HUDEP-2 (cell line): ENCODE results near the gene TRPC6.

Source experiments
- DNase-seq, 76 experiments: peaks; one replicate each; lab custom pipeline; 2025; ENCODE audit not compliant: unreplicated experiment in 76 of 76; lab: John Stamatoyannopoulos, UW

Gene TRPC6

DNA sequence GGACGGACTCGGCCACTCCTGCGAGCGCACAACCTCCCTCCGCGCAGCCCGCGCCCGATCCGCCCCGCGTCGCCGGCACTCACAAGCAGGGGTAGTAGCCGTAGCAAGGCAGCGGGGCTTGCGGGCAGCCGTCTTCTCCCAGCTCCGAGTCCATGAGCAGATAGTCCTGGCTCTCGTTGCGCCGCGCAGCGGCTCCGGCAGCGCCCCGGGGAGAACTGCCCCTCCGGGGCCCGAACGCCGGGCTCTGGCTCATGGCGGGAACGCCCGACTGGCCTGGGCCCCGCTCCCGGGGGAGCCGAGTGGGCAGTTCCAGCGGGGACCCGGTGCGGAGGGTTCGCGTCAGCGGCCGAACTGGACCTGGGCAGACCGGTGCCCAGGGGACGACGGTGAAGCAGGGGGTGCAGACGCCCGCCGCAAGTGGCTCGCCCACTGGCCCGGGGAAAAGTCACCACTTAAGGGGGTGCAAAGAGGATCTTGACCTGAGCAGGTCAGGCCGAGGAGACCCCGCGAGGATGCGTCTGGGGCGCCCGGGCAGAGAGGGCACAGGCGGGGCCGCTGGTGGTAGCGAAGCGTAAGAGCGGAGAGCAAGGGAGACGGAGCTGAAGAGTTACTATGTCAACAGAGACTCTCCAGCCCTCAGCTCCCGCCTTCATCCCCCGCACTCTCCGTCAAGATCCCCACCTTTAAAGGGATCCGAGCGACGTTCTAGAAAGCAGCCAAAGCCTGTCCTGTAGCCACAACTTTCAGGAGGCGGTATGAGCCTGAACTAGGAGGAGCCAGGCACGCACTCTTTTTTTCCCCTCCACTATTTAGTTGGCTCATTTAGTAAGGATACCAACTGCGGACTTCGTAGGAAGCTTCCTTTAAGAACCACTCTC, at the start of gene TRPC6:
Gene TRPC6, minus strand, starts transcription at position 757 of the 878 bp plus-strand sequence. Its CDS starts 504 bp downstream, at position 253.
- no peak for DNase-seq

GRCh38 chr11:101620026-101620425, 36.2 kb upstream of the TRPC6 start:
- no peak for DNase-seq

GRCh38 chr11:101618709-101619108, 34.9 kb upstream of the TRPC6 start:
- DNase-seq: no peak

DNA sequence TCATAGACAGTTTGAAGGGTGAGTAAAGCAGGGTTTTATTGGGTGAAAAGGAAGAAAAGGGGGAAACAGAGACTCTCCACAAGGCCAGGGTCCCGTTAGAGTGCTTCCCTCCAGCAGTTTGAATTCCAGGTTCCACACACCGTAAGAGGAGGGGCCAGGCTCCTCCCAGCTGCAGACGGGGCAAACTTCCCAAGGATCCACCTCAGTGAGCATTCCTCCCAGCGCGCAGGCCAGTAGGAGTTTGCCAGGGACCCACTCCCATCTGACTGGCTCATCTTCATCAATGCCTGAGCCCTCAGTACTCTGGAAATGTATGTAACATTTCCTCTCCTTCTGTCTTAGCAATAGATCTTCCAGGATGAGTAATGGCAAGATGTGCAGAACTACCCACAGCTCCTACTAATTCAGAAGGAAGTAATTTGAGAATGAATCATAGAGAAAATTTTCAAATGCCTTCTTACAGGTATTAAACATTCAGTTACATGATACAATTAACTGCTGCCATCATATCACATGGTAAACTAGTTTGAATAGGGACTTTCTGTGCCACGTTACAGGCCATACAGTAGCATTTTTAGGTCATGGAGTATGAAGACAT, 34.0 kb upstream of the TRPC6 start:
- no peak for DNase-seq

GRCh38 chr11:101612481-101612880, 28.7 kb upstream of the TRPC6 start:
- no peak for DNase-seq

GRCh38 chr11:101600924-101601323, 17.1 kb upstream of the TRPC6 start:
- DNase-seq: no peak

DNA sequence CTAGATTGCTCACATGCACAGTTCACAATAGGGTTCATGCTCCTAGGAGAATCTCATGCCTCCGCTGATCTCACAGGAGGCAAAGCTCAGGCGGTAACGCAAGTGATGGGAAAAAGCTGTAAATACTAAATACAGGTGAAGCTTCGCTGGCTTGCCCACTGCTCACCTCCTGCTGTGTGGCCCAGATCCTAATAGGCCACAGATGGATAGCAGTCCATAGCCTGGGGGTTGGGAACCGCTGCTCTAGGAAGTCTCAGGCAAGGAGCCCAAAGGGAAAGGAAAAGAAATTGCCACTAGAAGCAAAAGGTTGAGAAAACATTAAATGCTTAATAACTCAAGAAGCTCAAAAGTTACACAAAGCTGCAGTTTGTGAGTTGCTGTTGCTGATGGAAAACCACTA, 3.2 kb upstream of the TRPC6 start:
- DNase-seq: no peak

- no peak for DNase-seq
Observed at GRCh38 chr11:101584655-101585054, 848 bp upstream of the TRPC6 start.

- no peak for DNase-seq
Observed at GRCh38 chr11:101584129-101584515, 315 bp upstream of the TRPC6 start.

- no peak for DNase-seq
Observed at GRCh38 chr11:101582989-101583250, 887 bp downstream of the TRPC6 start.

- DNase-seq: no peak
Observed at GRCh38 chr11:101582236-101582988, 1.4 kb downstream of the TRPC6 start.

DNA sequence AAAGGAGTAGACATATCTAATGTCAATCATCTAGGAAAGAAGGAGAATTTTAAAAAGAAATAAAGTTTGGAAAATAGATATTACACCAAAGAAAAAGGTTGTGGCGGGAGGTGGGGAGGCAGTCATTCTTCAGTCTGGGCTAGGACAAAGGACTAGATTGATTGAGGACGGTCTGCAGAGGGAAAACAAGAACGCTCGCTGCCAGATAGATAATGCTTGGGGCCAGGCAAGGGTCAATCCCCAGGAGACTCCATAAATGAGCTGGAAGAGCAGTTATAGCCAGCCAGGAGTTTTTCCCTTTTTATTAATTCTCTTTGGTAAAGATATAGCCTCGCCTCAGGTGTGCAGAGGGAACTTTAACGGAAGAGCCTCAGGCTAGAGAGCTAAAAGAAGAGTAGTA, 6.3 kb downstream of the TRPC6 start:
- no peak for DNase-seq

GRCh38 chr11:101576456-101576855, 7.4 kb downstream of the TRPC6 start:
- DNase-seq: no peak

DNA sequence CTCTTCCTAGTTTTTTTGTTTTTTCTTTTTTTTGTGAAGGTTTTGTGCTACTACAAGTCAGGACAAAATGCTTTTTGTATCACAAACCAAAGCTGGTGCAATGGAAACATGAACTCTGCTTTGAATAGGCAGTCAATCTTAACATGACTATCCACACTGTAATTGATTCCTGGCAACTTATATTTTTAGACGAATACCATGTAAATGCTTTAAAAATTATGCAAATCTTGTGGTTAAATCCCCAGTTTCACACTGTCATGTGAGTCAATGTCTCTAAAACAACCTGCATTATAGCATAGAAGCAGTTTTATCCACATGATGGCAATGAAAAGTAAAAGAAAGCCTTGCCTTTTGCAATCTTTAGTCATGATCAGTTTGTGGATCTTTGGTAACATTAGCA, 8.9 kb downstream of the TRPC6 start:
- DNase-seq: no peak

DNA sequence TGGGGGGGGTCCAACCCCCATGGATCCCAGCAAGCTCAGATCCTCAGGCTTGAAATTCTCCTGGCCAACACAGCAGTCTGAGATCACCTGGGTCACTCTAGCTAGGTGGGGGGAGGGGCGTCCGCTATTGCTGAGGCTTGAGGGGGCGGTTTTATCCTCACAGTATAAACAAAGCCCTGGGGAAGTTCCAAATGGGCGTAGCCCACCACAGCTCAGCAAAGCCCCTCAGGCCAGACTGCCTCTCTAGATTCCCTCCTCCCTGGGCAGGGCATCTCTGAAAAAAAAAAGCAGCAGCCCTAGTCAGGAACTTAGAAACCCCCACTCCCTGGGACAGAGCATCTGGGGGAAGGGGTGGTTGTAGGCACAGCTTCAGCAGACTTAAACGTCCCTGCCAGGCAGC, 16.7 kb downstream of the TRPC6 start:
- no peak for DNase-seq

GRCh38 chr11:101566626-101567025, 17.2 kb downstream of the TRPC6 start:
- DNase-seq: no peak

DNA sequence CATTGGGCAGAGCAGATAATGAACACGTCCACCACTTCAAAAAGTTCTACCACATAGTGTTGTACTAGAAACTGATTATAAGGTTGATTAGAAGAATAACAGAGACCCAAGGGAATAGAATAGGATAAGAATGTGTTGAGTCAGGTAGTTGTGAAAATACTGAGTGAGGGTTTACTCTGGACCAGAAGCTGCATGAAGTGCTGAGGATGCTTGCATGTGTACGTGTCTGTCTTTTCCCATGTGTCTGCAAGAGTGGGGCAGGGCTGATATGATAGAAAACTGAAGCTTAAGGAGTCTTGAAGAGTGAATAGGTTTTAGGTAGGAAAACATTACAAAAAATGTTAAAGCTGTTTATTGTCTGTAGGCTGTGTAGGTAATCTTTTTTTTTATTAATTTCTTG, 20.6 kb downstream of the TRPC6 start:
- no peak for DNase-seq

DNA sequence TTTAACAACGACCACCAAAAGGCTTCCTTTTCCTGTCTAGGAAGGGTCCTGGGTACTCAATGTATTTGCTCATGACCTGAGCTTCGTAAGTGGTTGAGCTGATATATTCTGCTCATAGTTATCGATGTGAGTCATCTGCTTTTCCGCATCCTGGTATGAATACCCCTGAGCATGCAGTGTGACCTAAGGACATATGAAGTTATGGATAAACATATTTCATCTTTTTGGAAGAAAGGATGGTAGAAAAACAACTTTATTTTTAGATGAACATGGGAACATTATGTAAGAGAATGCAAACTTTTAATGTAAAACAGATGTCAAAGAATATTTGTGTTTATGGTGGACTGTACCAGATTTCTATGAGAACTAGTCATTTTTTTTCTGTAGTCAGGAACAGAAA, 28.4 kb downstream of the TRPC6 start:
- no peak for DNase-seq

- no peak for DNase-seq
Observed at GRCh38 chr11:101553891-101554292, 29.9 kb downstream of the TRPC6 start.

- no peak for DNase-seq
Observed at GRCh38 chr11:101552888-101553287, 30.9 kb downstream of the TRPC6 start.

DNA sequence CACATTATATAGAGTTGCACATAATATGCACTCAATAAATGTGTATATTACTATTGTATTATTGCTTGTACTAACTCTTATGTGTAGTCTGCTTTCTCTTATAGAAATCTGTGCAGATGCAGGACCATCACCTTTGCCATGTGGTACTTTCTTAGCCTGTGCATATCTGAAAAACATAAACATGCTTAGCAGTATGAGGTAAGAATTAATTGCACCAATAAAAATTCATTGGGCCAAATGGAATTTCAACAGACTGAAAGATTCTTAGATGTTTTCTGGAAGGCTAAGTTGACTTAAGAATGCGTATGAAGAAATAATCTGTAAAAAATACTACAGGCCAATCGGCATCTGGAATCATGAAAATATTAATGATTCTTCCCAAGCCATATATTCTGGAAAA, 55.3 kb downstream of the TRPC6 start:
- no peak for DNase-seq
